ENCODE results near the gene TENM3.
"Not testable (repeated sequence)": the region's sequence is repeated elsewhere in the genome, so short reads cannot be mapped to it uniquely, and the experiment has no call there.

The TENM3 gene

DNA sequence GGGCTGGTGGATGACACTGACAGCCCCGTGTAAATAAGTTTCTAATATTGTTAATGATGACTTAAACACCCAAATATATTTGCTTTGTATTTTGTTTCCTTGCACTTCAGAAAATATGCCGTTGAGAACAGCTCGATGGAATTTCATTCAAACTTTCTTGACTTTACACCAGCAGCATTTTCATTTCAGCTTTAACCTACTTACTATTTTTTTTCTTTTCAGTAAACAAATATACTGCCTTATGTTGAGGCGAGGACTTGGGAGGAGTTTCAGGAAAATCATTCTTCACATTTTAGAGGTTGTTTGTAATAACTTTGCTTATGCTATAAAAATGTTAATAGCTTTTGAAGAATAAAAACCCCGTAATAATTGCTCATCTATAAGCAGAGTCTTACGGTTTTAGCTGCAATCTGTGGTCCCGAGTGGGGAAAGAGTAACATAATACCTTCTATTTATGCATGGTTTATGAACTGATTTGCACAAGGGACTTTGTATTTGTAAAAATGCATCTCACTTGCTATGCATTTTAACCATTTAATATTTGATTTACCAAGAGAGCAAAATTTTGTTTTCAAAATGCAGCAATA lies 14.1 kb upstream of the TENM3 start:
- DNase-seq = no peak

DNA sequence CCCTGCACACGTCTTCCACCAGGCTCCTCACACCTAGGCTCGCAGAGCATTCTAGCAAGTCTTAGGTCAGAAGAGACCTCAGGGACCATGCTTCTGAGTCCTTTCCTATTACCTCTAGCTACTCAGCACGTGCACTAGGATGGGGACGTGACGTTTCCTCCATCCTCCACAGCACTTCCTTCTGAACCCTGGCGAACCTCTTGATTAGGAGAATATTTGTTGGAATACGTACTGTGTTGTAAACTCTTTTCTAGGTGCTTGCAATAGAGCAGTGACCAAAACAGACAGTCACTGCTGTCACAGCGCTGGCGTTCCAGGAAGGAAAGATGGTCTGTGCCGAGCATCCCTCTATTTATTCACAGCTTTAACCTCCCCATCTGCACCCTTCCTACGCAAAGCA lies 12.9 kb upstream of the TENM3 start:
- no peak for DNase-seq

DNA sequence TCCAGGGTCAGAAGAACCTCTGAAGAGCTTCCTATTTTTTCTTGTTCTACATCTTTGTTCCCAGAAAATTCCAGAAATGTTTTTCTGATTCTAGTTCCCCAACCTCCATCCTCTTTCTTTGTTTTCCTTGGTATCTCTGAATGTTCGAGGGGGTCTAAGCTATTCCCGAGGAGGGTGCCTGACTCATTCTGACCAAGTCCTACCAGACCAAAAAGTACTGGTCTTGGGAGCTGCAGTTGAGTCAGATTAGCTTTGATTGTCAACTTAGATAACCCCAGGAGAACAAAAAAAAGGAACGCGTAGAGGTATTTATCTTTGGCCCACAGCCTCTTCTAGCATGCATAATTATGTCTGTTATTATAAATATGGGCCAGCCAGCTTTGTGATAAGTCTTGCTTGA lies 12.1 kb upstream of the TENM3 start:
- no peak for DNase-seq

DNA sequence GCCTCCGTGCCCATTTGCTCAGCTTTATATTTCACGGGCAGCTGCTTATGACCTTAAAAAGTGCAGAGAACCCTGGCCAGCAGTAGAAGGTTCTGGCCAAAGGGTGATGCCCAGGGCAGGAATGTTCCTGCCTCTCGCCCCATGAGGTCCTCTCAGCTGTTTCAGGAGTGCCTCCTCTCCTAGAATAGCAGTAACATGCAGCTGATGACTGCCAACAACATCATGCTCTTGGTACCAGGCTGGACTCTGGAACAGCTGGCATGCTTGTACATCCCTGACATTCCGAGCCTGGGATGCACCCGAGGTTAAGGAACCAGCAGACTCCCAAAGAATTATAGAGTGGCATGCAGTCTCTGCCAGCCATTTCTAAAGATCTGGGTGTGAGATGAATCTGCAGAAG lies 11.7 kb upstream of the TENM3 start:
- DNase-seq = no peak

DNA sequence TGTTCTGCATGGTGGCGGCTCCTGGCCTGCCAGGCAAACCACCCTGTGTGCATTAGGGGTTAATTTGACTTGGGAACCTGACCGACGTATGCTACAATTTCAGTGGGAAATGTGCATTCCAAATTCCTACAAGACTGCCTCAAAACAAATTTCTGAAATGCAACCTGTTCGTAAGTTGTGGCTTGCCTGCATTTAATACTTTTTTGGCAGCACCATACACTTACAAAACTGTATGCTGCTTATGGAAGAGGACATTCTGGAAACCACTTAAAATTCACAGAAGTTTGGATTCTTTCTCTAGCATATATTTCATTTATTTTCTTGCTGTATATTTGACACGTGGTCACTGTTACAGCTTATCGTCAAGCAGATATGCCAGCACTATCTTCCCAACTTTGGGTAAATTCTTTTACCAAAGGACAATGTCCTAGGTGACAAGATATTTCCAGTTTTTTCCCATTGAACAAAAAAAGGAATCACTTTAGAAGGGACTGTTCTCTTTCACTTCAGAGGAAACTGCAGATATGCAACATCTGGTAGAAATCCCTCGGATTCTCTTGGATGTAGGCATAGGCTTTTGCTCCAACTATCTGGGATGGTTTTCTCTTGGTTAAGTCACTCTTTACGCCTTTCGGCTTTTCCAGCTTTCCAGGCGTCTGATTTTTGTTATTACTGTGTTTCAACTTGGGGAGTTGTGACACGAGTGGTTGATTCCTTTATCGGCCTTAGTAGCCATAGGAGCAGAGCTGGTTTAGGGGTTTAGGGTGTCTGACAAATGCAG lies 9.7 kb upstream of the TENM3 start:
- DNase-seq = no peak

DNA sequence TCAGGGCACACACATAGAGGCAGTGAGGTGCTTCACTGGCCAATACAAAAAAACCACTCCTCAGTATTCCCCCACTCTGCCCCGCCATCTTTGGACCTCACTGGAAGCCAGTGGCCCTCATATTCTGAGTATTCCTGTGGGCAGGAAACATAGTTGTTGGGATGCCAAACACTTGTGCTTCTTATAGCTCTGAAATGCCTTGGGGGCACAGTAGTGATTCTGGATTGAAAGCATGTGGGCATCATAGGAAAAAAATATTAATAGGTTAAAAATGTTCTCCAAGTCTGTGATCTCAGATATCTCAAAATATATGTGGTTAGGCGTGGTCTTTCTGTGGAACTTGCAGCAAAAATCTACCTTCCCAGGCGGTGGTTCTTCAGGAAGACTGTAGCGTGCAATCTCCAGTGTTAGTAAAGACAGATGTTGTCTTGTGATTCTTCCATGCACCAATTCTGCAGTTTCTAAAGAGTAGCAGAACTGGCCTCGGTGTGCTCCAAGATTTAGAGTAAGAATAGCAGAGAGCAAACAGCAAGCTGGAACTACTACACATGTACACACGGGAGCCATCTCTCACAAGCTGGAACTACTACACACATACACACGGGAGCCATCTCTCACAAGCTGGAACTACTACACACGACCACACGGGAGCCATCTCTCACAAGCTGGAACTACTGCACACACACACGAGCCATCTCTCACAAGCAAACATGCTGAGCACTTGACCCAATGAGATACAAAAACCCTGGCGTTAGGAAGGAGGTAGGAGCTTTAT lies 8.0 kb upstream of the TENM3 start:
- no peak for DNase-seq

DNA sequence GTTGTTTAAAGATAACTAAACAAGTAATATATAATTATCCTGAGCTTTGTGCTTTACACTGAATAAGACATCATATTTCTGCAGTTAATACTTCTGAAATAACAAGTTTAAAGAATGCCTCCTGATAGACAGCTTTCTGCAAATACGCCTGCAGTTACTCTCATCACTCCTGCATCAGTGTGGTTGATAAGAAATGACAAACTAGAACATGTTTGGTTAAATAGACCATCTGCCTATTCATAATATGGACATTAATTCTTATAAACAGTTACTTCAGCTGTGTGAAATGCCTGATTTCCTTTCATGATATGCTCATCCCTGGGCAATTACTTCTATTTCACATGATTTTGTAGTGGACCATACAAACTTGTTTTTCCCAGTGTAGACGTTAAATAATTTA lies 7.0 kb upstream of the TENM3 start:
- no peak for DNase-seq

DNA sequence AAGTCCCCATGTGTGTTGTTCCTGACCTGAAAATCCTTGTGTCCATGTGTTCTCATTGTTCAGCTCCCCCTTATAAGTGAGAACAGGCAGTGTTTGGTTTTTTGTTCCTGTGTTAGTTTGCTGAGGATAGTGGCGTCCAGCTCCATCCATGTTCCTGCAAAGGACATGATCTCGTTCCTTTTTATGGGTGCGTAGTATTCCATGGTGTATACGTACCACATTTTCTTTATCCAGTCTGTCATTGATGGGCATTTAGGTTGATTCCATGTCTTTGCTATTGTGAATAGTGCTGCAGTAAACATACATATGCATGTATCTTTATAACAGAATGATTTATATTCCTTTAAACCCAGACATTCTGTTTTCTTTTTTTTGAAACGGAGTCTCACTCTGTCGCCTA lies 6.2 kb upstream of the TENM3 start:
- not testable (repeated sequence) for DNase-seq

DNA sequence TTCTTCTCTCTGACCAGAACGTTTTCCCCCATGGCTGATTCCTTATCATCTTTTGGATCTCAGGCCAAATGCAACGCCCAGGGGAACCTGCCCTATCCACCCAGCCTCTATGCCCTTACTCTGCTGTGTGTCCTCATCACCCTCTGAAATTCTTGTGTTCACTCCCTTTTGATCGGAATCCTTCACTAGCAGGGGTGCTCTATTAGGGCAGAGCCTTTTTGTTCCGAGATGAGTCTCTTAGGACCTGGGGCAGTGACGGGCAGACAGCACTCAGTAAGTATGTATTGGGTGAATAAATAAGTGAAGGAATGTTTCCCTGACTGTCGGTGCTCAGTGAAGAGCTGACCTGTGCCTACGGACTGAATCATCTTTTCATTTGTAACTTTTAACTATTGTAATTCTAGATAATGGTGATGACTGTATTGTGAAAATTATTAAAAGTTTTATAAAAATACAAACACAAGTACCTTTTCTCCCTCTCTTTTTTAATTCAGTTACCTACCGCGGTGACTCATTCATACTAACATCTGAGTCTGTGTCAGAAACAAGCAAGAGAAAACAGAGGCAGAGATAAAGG lies 4.8 kb upstream of the TENM3 start:
- no peak for DNase-seq

DNA sequence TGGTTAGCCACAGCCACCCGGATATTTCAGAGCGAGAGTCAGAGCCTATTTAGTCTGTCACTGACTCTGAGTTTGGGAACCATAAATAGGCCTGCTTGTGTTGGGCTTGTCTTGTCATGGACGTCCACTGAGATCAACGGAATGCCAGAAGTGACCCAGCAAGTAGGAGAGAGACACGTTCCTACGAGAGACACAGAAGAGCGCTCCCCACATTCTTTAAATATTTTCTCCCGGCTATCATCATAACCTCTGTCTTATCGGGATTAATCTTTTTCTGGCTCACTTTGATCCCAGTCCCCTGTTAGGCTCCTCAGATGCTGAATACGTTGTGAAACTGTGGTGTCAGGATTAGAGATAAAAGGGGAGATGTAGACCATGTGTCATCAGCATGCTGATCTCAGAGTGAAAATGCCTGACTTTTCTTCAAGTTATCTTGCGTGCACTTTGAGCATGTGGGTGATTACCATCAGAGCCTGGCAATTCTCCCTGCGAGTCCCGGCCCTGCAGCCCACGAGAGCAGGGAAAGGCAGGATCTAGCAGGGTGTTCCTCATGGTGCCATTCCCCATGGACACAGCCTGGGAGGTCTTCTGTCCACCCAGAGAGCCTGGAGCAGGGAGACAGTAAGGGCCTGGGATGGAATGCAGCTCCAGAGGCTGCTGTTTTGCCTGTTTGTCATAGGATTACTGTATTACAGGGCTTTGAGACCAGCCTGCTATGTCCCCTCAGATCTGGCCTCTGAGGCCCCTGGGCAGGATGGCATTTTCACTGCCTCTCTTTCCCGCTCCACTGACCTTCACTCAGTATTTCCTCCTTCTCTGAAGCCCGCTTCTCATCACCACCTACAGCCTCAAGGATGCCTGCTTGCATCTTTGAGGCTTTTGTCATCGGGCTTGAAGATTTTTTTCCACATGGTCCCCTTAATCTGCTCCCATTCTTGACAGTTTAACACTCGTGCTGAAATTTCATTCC lies 2.8 kb upstream of the TENM3 start:
- DNase-seq = no peak

DNA sequence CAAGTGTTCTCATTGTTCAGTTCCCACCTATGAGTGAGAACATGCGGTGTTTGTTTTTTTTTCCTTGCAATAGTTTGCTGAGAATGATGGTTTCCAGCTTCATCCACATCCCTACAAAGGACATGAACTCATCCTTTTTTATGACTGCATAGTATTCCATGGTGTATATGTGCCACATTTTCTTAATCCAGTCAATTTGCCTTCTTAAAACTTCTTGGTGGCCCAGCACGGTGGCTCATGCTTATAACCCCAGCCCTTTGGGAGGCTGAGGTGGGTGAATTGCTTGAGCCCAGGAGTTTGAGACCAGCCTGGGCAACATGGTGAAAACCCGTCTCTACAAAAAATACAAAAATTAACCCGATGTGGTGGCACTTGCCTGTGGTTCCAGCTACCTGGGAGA lies 942 bp upstream of the TENM3 start:
- not testable (repeated sequence) for DNase-seq

DNA sequence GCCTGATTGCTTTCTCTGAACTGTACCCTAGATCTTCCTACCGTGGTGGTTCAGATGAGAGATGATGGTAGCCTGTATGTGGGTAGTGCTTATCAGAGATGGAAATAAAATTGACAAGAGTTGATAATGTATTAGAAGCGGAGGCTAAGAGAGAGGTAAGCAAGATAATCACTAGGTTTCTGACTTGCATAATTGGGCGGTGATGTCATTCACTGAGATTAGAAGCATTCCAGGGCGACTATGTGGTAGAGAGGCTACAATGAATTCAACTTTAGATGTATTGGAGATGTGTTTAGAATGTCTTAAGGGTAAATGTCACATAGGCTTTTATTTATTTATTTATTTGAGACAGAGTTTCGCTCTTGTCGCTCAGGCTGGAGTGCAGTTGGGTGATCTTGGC lies 415 bp upstream of the TENM3 start:
- DNase-seq = no peak

DNA sequence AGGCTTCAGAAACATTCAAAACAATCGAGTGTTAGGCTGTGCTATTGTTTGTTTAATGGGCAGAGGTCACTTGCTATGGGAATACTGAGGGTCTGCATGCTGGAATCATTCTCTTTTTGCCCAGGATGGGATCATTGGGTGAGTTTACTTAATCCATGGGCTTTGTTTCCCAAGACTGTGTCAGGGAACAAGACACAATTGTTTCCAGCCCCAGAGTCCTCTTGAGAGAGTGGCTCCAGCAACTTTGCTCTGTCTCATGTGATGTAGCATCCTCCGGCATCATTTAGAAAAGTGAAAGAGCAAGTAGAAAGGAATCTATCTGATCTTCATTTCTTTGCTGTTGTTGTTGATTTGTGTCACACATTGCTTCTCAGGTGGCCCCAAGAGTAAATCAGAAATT lies 1.8 kb downstream of the TENM3 start:
- DNase-seq = no peak

DNA sequence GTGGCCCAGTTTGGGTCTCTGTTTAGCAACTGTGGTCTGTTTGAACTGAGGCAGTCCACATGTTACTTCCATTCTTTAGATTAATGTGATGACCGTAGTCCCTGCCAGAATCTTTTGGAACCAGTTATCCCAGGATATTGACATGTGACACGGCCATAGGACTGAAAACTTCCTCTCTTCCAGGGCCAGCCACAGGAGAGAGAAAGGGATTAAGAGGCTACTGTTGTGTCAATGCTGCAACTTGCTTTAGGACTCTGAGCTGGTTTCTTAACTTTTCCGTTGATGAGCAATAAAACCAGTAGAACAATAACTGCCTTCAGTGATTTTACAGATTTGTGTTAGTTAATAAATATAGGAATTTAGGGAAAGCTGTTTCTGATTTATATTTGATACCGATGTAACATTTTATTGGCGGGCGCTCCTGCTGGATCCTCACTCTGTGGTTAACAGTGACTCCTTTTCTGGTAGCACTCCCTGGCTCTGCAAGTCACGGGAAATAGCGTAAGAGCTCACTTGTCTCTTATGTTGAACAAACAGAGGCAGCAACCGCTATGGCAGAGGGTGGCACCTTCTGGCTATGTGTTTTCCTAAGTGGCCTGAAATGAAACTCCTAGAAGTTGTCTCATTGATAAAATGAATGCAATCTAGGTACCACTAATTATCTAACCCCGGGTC lies 2.5 kb downstream of the TENM3 start:
- DNase-seq = no peak

DNA sequence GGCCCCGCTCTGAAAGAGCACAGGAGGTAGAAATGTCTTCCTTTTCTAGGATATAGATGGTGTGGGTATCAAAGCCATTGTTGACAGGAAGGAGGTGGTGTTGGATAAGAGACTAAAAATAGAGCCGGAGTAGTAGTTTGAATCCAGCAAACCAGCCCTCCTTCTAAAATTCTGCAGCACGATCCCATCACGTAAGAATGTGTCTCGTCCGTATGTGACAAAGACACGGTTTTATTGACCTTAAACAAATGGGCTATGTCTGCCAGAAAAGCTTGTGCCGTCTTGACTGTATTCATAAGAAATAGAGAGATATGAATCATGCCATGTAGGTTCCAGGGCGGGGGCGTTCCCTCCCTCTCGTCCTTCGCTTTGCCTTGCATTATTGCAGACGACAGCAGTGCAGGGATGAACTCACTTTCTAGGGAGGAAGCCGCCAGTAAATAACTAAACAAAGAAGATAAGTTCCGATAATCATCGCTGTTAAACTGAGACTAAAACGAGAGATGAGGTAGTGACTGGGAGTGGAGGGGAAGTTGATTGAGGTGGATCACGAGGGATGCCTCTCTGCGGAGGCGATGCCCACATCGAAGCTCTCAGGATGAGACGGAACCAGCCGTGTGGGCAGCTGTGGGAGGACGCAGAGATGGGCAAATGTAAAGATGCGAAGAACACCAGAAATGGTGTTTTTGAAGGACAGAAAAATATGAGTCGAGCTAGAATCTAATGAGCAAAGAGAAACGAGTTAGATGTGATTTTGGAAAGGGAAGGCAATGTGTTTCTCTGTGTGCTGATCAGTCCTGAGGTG lies 3.4 kb downstream of the TENM3 start:
- no peak for DNase-seq

DNA sequence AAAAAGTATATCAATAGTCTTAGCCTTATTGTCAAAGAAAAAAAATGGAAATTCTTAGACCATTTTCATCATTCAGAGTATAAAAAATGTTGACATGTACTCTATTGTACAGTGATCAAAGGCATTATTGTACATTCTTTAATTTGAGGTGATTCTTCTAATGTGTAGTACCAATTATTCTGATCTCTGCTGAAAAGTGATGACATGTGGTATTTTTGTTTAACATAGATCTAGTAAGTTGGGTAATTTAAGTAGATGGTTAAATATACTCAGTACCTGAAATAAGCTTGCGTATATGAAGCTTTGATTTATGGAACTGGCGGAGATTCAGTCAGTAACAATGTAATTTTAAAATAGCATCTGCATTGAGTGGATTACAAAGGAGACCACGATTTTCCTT lies 5.1 kb downstream of the TENM3 start:
- no peak for DNase-seq

DNA sequence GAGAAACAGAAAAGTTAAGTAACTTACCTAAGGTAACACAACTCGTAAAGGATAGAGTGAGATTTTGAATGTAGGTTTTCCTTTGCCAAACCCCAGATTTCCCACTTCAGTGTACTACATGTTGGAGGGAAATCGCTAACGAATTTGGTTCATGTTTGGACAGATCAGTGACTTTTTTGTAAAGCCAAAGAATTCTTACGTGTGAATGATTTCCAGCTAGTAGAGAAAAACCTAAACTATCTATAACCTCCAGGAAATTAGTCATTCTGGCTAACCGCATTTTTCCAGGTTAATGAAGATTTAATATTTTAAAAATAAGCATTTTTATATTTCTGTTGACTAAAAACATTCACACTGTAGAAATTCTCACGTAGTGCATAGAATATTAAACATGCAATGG lies 7.2 kb downstream of the TENM3 start:
- DNase-seq = no peak

DNA sequence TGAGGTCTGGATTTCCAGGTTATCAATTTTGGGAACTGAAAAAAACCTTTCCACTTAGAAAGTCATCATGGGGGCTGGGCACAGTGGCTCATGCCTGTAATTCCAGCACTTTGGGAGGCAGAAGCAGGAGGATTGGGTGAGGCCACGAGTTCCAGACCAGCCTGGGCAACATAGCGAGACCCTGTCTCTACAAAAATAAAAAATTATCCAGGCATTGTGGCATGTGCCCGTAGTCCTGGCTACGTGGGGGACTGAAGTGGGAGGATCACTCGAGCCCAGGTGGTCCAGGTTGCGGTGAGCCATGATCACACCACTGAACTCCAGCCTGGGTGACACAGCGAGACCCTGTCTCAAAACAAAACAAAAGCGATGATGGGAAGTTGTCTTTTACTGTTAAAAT lies 7.9 kb downstream of the TENM3 start:
- no peak for DNase-seq

DNA sequence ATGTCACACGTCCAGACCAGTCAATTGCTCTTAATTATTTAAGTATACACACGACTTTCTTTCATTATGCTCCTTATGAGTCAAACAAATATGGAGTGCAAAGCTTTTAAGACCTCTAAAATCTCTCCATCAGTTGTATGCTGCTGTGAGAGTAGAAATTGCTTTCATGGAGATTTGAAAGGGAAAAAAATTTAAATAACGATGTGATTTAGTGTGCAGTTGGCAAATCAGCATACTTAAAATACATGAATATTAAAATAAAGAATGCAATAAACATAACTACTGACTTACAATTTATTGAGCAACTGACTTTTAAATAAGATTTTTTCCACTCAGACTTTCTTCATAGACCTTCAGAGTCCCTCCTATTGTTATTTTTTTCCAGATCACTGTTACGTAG lies 9.0 kb downstream of the TENM3 start:
- DNase-seq = no peak

DNA sequence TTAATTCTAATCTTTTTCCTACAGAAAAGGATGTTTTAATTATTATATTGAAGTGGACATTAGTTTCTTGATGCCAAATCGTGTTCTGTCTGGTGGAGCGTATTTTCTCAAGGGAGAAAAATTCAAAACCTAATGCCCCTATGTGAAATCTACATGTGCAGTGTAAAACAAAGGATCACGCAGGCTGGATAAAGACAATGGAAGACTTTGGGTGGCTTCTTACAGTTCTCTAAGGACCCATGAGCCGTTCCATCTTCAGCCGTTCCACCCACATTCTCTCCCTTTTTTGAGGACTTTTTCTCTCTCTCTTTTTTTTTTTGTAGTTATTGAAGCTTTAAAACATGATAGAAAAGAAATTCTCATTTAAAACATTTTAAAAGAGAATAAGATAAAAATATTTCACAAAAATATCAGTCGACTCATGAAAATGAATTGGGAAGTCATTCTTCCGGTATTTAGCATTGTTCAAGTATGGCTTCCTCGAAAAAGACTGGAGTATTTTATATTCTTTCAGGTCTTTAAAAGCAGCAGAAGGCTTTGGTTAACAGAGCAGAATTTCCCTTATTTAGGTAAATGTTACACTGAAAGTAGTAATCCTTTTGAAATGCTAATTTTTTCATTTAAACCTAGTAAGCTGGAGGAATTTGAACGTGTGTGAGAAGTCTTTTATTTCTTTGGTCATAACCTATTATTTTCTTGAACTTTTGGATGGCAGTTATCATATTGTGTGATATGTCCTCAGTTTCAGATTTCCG lies 11.0 kb downstream of the TENM3 start:
- no peak for DNase-seq

Measured in NCI-H2081 treated with DMSO at 0.1 percent for 48 hours (cell line).